Astrocyte (in vitro differentiated cells and primary cell): ENCODE data around the gene CPXM1. TPM values are rescaled to one million over a fixed set of nuclear protein-coding genes. Genes with fewer than 3 reads are reported as not detected.

Source experiments
- DNase-seq: peaks from one replicate; pipeline ENCODE4 v3.0.0-alpha.2; 2010; ENCODE audit warnings: low read depth
- FAIRE-seq: peaks from 2 replicates; lab custom pipeline; 2011; peaks lifted over from hg19 to GRCh38; lab: Jason Lieb, UNC
- H2AFZ ChIP-seq: 2 replicates; pipeline ENCODE4 v1.6.0; 2012; ENCODE audit warnings: low read depth, low read length, inconsistent platforms
- H3K27ac ChIP-seq: 2 replicates; pipeline ENCODE4 v1.5.1; 2011; ENCODE audit warnings: low read depth, low read length, inconsistent platforms
- H3K27me3 ChIP-seq: 2 replicates; pipeline ENCODE4 v1.6.0; 2011; ENCODE audit warnings: low read length, inconsistent platforms; ENCODE audit not compliant: insufficient read depth
- H3K36me3 ChIP-seq: 2 replicates; pipeline ENCODE4 v1.5.1; 2011; ENCODE audit warnings: low read length, inconsistent platforms; ENCODE audit not compliant: insufficient read depth
- H3K4me1 ChIP-seq: 2 replicates; pipeline ENCODE4 v1.5.1; 2011; ENCODE audit warnings: low read length, inconsistent platforms; ENCODE audit not compliant: insufficient read depth
- H3K4me2 ChIP-seq: 2 replicates; pipeline ENCODE4 v1.6.0; 2012; ENCODE audit warnings: low read length, inconsistent platforms
- H3K4me3 ChIP-seq: 2 replicates; pipeline ENCODE4 v1.5.1; 2011; ENCODE audit warnings: low read depth, mild to moderate bottlenecking, low read length, inconsistent platforms; ENCODE audit not compliant: insufficient read depth
- H3K79me2 ChIP-seq: 2 replicates; pipeline ENCODE4 v1.6.0; 2012; ENCODE audit warnings: mild to moderate bottlenecking, low read length, inconsistent platforms; ENCODE audit not compliant: insufficient read depth
- H3K9ac ChIP-seq: 2 replicates; pipeline ENCODE4 v1.6.0; 2012; ENCODE audit warnings: mild to moderate bottlenecking, low read length, inconsistent platforms
- H3K9me3 ChIP-seq: 2 replicates; pipeline ENCODE4 v1.5.1; 2012; ENCODE audit warnings: low read depth, mild to moderate bottlenecking, low read length, inconsistent platforms; ENCODE audit not compliant: insufficient read depth
- H4K20me1 ChIP-seq: 2 replicates; pipeline ENCODE4 v1.6.0; 2012; ENCODE audit warnings: low read length, inconsistent platforms; ENCODE audit not compliant: insufficient read depth
- H3K27ac Mint-ChIP-seq: one replicate; pipeline ENCODE4 v1.8.0; 2021; ENCODE audit warnings: mild to moderate bottlenecking, mixed read lengths; ENCODE audit not compliant: unreplicated experiment
- H3K27me3 Mint-ChIP-seq: one replicate; pipeline ENCODE4 v1.8.0; 2021; ENCODE audit warnings: low read depth, mixed read lengths; ENCODE audit not compliant: unreplicated experiment
- H3K36me3 Mint-ChIP-seq: one replicate; pipeline ENCODE4 v1.8.0; 2021; ENCODE audit warnings: low read depth, mixed read lengths; ENCODE audit not compliant: unreplicated experiment
- H3K4me1 Mint-ChIP-seq: one replicate; pipeline ENCODE4 v1.8.0; 2021; ENCODE audit warnings: low read depth, mixed read lengths; ENCODE audit not compliant: unreplicated experiment
- H3K4me3 Mint-ChIP-seq: one replicate; pipeline ENCODE4 v1.8.0; 2021; ENCODE audit warnings: mild to moderate bottlenecking, moderate library complexity, mixed read lengths; ENCODE audit not compliant: unreplicated experiment
- H3K9me3 Mint-ChIP-seq: one replicate; pipeline ENCODE4 v1.8.0; 2021; ENCODE audit warnings: mild to moderate bottlenecking, mixed read lengths; ENCODE audit not compliant: unreplicated experiment
- EZH2 ChIP-seq: IDR thresholded peaks from 2 replicates; pipeline ENCODE4 v1.6.1; 2012; ENCODE audit warnings: mild to moderate bottlenecking, low read length, inconsistent platforms; ENCODE audit not compliant: insufficient read depth
- total RNA-seq: library from RNA; stranded (reverse); gene quantifications from 2 replicates; pipeline ENCODE4 v1.2.1, GENCODE V29; 2021
- TF ChIP-seq, protein P1 (sequence below): IDR thresholded peaks from 2 replicates; pipeline ENCODE4 v1.5.1; 2011; ENCODE audit warnings: low read depth, mild to moderate bottlenecking, inconsistent platforms, low read length, moderate library complexity; ENCODE audit not compliant: insufficient read depth

Gene CPXM1
- total RNA-seq, 1 donor from 2014 or later, result 10.9 TPM

DNA sequence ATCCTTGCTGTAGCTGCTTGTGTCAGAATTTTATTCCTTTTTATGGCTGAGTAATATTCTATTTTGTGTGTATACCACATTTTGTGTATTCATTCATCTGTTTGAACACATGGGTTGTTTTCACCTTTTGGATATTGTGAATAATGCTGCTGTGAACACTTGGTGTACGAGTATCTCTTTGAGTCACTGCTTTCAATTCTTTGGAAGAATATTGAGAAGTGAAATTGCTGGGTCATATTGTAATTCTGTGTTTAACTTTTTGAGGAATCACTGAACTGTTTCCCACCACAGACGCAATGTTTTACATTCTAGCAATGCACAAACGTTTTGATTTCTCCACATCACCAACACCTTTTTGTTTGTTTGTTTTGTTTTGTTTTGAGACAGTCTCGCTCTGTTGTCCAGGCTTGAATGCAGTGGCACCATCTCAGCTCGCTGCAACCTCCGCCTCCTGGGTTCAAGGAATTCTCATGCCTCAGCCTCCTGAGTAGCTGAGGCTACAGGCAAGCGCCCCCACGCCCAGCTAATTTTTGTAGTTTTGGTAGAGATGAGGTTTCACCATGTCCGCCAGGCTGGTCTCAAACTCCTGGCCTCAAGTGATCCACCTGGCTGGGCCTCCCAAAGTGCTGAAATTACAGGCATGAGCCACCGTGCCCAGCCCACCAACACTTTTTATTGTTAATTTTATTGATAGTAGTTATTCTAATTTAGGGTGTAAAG, 21.7 kb downstream of the CPXM1 start:
- H3K4me2 ChIP-seq, result no peak overlapping the region
- H4K20me1 ChIP-seq, result no peaks in the 10 kb centered on the region
- H3K4me3 ChIP-seq, result no peak overlapping the region
- H3K4me1 ChIP-seq, result no peaks in the 10 kb centered on the region
- H3K9me3 ChIP-seq, result no peaks in the 10 kb centered on the region
- no peaks in the 10 kb centered on the region for H3K79me2 ChIP-seq
- no peaks in the 10 kb centered on the region for H3K36me3 ChIP-seq
- H3K4me1 Mint-ChIP-seq, result no peaks in the 10 kb centered on the region
- peaks cover 25% of the 10 kb centered on the region for H3K27me3 ChIP-seq
- no peak overlapping the region for H3K9ac ChIP-seq
- no peak for TF ChIP-seq EZH2
- H3K27me3 Mint-ChIP-seq, result peaks cover 27% of the 10 kb centered on the region
- no peak for FAIRE-seq
- H3K9me3 Mint-ChIP-seq, result peaks cover 7% of the 10 kb centered on the region
- H2AFZ ChIP-seq, result no peak overlapping the region
- no peak overlapping the region for H3K27ac ChIP-seq
- H3K36me3 Mint-ChIP-seq, result no peaks in the 10 kb centered on the region
- no peak for DNase-seq
- no peak overlapping the region for H3K27ac Mint-ChIP-seq
- no peak overlapping the region for H3K4me3 Mint-ChIP-seq

DNA sequence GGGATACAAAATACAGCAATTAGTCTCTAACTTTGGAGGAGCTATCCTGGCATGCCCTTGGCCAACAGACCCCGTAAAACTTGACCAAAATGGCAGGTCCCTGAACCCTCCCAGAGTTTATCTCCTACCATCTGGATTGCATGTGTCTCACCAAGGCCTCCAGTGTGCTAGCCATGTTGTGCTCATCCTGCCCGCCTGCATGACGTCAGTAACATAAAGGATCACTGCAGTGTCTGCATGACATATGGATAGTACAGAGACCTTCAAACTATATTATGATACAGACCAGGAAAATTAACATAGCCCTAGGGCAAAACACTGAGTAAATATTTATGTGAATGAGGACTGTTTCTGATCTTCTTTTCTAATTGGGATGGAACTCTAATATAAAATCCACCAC, 25.3 kb downstream of the CPXM1 start:
- no peaks in the 10 kb centered on the region for H3K36me3 Mint-ChIP-seq
- no peaks in the 10 kb centered on the region for H3K4me1 Mint-ChIP-seq
- Histone ChIP-seq H3K9ac (no peak overlapping the region), H3K4me1 (no peaks in the 10 kb centered on the region), H4K20me1 (no peaks in the 10 kb centered on the region), H3K4me3 (no peak overlapping the region), H3K27ac (no peak overlapping the region), H3K9me3 (no peaks in the 10 kb centered on the region), H2AFZ (no peak overlapping the region), H3K27me3 (peaks cover 14% of the 10 kb centered on the region), H3K4me2 (no peak overlapping the region), H3K36me3 (no peaks in the 10 kb centered on the region), H3K79me2 (no peaks in the 10 kb centered on the region)
- peaks cover 20% of the 10 kb centered on the region for H3K27me3 Mint-ChIP-seq
- H3K9me3 Mint-ChIP-seq, result peaks cover 7% of the 10 kb centered on the region
- no peak overlapping the region for H3K27ac Mint-ChIP-seq
- DNase-seq (no peak), FAIRE-seq (no peak)
- TF ChIP-seq, protein P1, sequence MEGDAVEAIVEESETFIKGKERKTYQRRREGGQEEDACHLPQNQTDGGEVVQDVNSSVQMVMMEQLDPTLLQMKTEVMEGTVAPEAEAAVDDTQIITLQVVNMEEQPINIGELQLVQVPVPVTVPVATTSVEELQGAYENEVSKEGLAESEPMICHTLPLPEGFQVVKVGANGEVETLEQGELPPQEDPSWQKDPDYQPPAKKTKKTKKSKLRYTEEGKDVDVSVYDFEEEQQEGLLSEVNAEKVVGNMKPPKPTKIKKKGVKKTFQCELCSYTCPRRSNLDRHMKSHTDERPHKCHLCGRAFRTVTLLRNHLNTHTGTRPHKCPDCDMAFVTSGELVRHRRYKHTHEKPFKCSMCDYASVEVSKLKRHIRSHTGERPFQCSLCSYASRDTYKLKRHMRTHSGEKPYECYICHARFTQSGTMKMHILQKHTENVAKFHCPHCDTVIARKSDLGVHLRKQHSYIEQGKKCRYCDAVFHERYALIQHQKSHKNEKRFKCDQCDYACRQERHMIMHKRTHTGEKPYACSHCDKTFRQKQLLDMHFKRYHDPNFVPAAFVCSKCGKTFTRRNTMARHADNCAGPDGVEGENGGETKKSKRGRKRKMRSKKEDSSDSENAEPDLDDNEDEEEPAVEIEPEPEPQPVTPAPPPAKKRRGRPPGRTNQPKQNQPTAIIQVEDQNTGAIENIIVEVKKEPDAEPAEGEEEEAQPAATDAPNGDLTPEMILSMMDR, result no peak
- no peak for TF ChIP-seq EZH2
- no peak overlapping the region for H3K4me3 Mint-ChIP-seq

DNA sequence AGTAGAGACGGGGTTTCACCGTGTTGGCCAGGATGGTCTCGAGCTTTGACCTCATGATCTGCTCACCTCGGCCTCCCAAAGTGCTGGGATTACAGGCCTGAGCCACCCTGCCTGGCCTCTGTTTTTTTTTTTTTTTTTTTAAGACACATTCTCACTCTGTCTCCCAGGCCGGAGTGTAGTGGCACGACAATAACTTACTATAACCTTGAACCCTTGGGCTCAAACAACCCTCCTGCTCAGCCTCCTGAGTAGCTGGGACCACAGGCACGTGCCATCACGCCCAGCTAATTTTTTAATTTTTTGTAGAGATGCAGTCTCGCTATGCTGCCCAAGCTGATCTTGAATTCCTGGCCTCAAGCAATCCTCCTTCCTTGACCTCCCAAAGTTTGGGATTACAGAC, 26.6 kb downstream of the CPXM1 start:
- H3K79me2 ChIP-seq, result no peaks in the 10 kb centered on the region
- H3K4me1 Mint-ChIP-seq, result no peaks in the 10 kb centered on the region
- no peaks in the 10 kb centered on the region for H4K20me1 ChIP-seq
- no peaks in the 10 kb centered on the region for H3K36me3 ChIP-seq
- no peak overlapping the region for H3K9ac ChIP-seq
- no peak overlapping the region for H3K27ac ChIP-seq
- no peak for DNase-seq
- H3K36me3 Mint-ChIP-seq, result no peaks in the 10 kb centered on the region
- no peak overlapping the region for H3K4me3 Mint-ChIP-seq
- no peak overlapping the region for H3K27ac Mint-ChIP-seq
- no peak for FAIRE-seq
- no peak overlapping the region for H3K4me2 ChIP-seq
- H2AFZ ChIP-seq, result no peak overlapping the region
- H3K27me3 ChIP-seq, result peaks cover 19% of the 10 kb centered on the region
- no peak overlapping the region for H3K4me3 ChIP-seq
- TF ChIP-seq, protein P1, result no peak
- peaks cover 26% of the 10 kb centered on the region for H3K27me3 Mint-ChIP-seq
- peaks cover 7% of the 10 kb centered on the region for H3K9me3 Mint-ChIP-seq
- H3K9me3 ChIP-seq, result no peaks in the 10 kb centered on the region
- H3K4me1 ChIP-seq, result no peaks in the 10 kb centered on the region
